Bronchial epithelial cell (primary cell): ENCODE measurements around the gene CFD. TPM values are rescaled to one million over a fixed set of nuclear protein-coding genes. Genes with fewer than 3 reads are reported as not detected.

Experiments used
- DNase-seq: peaks from one replicate; pipeline ENCODE4 v3.0.0-alpha.2; 2010; ENCODE audit warnings: low read depth
- FAIRE-seq: peaks from 2 replicates; lab custom pipeline; 2011; peaks lifted over from hg19 to GRCh38; lab: Jason Lieb, UNC
- H3K27me3 ChIP-seq: 2 replicates; pipeline ENCODE4 v1.5.1; 2011; ENCODE audit warnings: low read length; ENCODE audit not compliant: control insufficient read depth, insufficient read depth
- H3K36me3 ChIP-seq: 2 replicates; pipeline ENCODE4 v1.5.1; 2011; ENCODE audit warnings: low read length; ENCODE audit not compliant: control insufficient read depth, insufficient read depth
- H3K4me3 ChIP-seq: 2 replicates; pipeline ENCODE4 v1.5.1; 2011; ENCODE audit warnings: mild to moderate bottlenecking, low read depth, low read length, control low read depth
- CTCF ChIP-seq: IDR thresholded peaks from 2 replicates; pipeline ENCODE4 v1.5.1; 2011; ENCODE audit warnings: mild to moderate bottlenecking, moderate library complexity, low read length, control low read depth, inconsistent platforms; ENCODE audit not compliant: insufficient read depth, severe bottlenecking
- total RNA-seq: library from RNA; depleted of rRNA; stranded (reverse); fragments of >200 nt; gene quantifications from 2 replicates; pipeline ENCODE4 v1.2.1, GENCODE V29; 2014

The CFD gene
- total RNA-seq, 1 donor from 2014 or later: 4.2 TPM

- TF ChIP-seq CTCF: no peak
- DNase-seq: no peak
- FAIRE-seq: no peak
- Histone ChIP-seq H3K36me3 (peaks cover 35% of the 10 kb centered on the region), H3K4me3 (no peak overlapping the region), H3K27me3 (no peaks in the 10 kb centered on the region)
Observed at GRCh38 chr19:879711-880438, 20.4 kb downstream of the CFD start.

GRCh38 chr19:881385-882071 is 22.1 kb downstream of the CFD start:
- Histone ChIP-seq H3K36me3 (peaks cover 42% of the 10 kb centered on the region), H3K4me3 (no peak overlapping the region), H3K27me3 (no peaks in the 10 kb centered on the region)
- TF ChIP-seq CTCF: no peak
- DNase-seq: no peak
- FAIRE-seq: no peak

GRCh38 chr19:882871-883497 is 23.5 kb downstream of the CFD start:
- FAIRE-seq: no peak
- peaks cover 38% of the 10 kb centered on the region for H3K36me3 ChIP-seq
- TF ChIP-seq CTCF: no peak
- H3K4me3 ChIP-seq: no peak overlapping the region
- no peak for DNase-seq
- H3K27me3 ChIP-seq: no peaks in the 10 kb centered on the region

GRCh38 chr19:883661-884211 is 24.3 kb downstream of the CFD start:
- peak; percentile 68 for TF ChIP-seq CTCF
- Histone ChIP-seq H3K36me3 (peaks cover 41% of the 10 kb centered on the region), H3K4me3 (no peak overlapping the region), H3K27me3 (no peaks in the 10 kb centered on the region)
- FAIRE-seq (no peak), DNase-seq (peak; percentile 72)

- DNase-seq (no peak), FAIRE-seq (no peak)
- H3K27me3 ChIP-seq: no peaks in the 10 kb centered on the region
- no peak overlapping the region for H3K4me3 ChIP-seq
- no peak for TF ChIP-seq CTCF
- peaks cover 40% of the 10 kb centered on the region for H3K36me3 ChIP-seq
Observed at GRCh38 chr19:884420-885211, 25.2 kb downstream of the CFD start.
